BJ (cell line): Measurements from ENCODE around the gene PABPC1L. TPM values are rescaled to one million over a fixed set of nuclear protein-coding genes. Genes with fewer than 3 reads are reported as not detected.

Experiments
- CTCF ChIA-PET: fragments of 350-600 bp; formaldehyde crosslinking; extraction: SDS; loops from one replicate; lab custom pipeline; 2021; ENCODE audit warnings: antibody characterized with exemption, inconsistent platforms; lab: Yijun Ruan, JAX
- POLR2A ChIA-PET: fragments of 300-600 bp; sonication (Branson Sonifier 250); formaldehyde crosslinking; extraction: SDS; loops from one replicate; lab custom pipeline; 2021; ENCODE audit warnings: antibody characterized with exemption; lab: Charles Lee
- DNase-seq: peaks from one replicate; pipeline ENCODE4 v3.0.0-alpha.2; 2011; ENCODE audit warnings: low read depth
- H3K27me3 ChIP-seq: 2 replicates; pipeline ENCODE4 v1.6.0; 2011; ENCODE audit warnings: low read length; ENCODE audit not compliant: control insufficient read depth, insufficient read depth
- H3K36me3 ChIP-seq: 2 replicates; pipeline ENCODE4 v1.5.1; 2011; ENCODE audit warnings: low read length; ENCODE audit not compliant: control insufficient read depth, insufficient read depth
- H3K4me3 ChIP-seq: 2 replicates; pipeline ENCODE4 v1.5.1; 2011; ENCODE audit warnings: low read depth, mild to moderate bottlenecking, control low read depth, low read length
- CTCF ChIP-seq: IDR thresholded peaks from 2 replicates; pipeline ENCODE4 v1.5.1; 2011; ENCODE audit warnings: low read depth, mild to moderate bottlenecking, control low read depth, inconsistent platforms, low read length, moderate library complexity; ENCODE audit not compliant: insufficient read depth
- polyA plus RNA-seq: library from polyadenylated mRNA; depleted of rRNA; stranded (reverse); fragments of >200 nt; gene quantifications from 2 replicates; pipeline ENCODE4 v1.2.3, GENCODE V29; 2011

PABPC1L gene
- polyA plus RNA-seq, 1 experiment = 55.0 TPM

GRCh38 chr20:44885392-44886265 lies 24.2 kb upstream of the PABPC1L start, which contains the start of gene YWHAB:
Gene YWHAB, plus strand, starts transcription at chr20:44885705. Its CDS starts 15,829 bp downstream, at chr20:44901534.
- no peak for TF ChIP-seq CTCF
- CTCF ChIA-PET = interaction anchor here (1.4 to 1.8 kb wide), 2 partner anchors 14 to 19 kb away, joined by 5 read pairs; no protein-coding TSS in a partner anchor
- POLR2A ChIA-PET = interaction anchor here (0.6 to 0.7 kb wide), 2 partner anchors 22 to 167 kb away, joined by 3 to 5 read pairs; no protein-coding TSS in a partner anchor
- Histone ChIP-seq H3K36me3 (no peaks in the 10 kb centered on the region; the same call in 1 of the 2 replicates), H3K4me3 (peak within 1 kb of the TSS; percentile 76), H3K27me3 (no peaks in the 10 kb centered on the region; the same call in 1 of the 2 replicates)
- peak; percentile 82 for DNase-seq

- ChIA-PET CTCF (no interaction called here), POLR2A (no interaction called here)
- Histone ChIP-seq H3K4me3 (peak overlapping the region; percentile 76), H3K27me3 (no peaks in the 10 kb centered on the region; the same call in 1 of the 2 replicates), H3K36me3 (no peaks in the 10 kb centered on the region; the same call in 1 of the 2 replicates)
- TF ChIP-seq CTCF = no peak
- DNase-seq = no peak
Measured at GRCh38 chr20:44886266-44886651, 23.6 kb upstream of the PABPC1L start.

GRCh38 chr20:44886828-44887227 lies 23.0 kb upstream of the PABPC1L start:
- H3K4me3 ChIP-seq = peak overlapping the region; percentile 76
- DNase-seq = no peak
- no peaks in the 10 kb centered on the region; the same call in 1 of the 2 replicates for H3K36me3 ChIP-seq
- no peaks in the 10 kb centered on the region; the same call in 1 of the 2 replicates for H3K27me3 ChIP-seq
- POLR2A ChIA-PET = no interaction called here
- CTCF ChIA-PET = no interaction called here
- no peak for TF ChIP-seq CTCF

GRCh38 chr20:44887466-44887865 lies 22.4 kb upstream of the PABPC1L start:
- DNase-seq = no peak
- Histone ChIP-seq H3K36me3 (no peaks in the 10 kb centered on the region; the same call in 1 of the 2 replicates), H3K4me3 (peak overlapping the region; percentile 76), H3K27me3 (no peaks in the 10 kb centered on the region; the same call in 1 of the 2 replicates)
- ChIA-PET POLR2A (no interaction called here), CTCF (interaction anchor here (1.0 to 1.8 kb wide), 3 partner anchors 9 to 55 kb away, joined by 3 to 11 read pairs (median 6); no protein-coding TSS in a partner anchor)
- TF ChIP-seq CTCF = no peak
